ACC112 (cell line): ENCODE results near the gene POFUT1.
"Not testable (repeated sequence)": the region's sequence is repeated elsewhere in the genome, so short reads cannot be mapped to it uniquely, and the experiment has no call there.

Experiments
- H2AFZ ChIP-seq: fragments of 200-600 bp; sonication (generic); one replicate; pipeline ENCODE4 v1.6.0; 2017; ENCODE audit warnings: antibody characterized with exemption, low read length; ENCODE audit not compliant: unreplicated experiment
- H3K27ac ChIP-seq: fragments of 200-600 bp; sonication (generic); 2 replicates; pipeline ENCODE4 v1.5.1; 2014; ENCODE audit warnings: low read depth, mild to moderate bottlenecking, antibody characterized with exemption, low read length, moderate library complexity
- H3K27me3 ChIP-seq: fragments of 200-600 bp; sonication (generic); 2 replicates; pipeline ENCODE4 v1.6.1; 2014; ENCODE audit warnings: mild to moderate bottlenecking, antibody characterized with exemption, low read length, moderate library complexity, mixed read lengths; ENCODE audit not compliant: insufficient read depth
- H3K36me3 ChIP-seq: fragments of 200-600 bp; sonication (generic); 2 replicates; pipeline ENCODE4 v1.6.1; 2016; ENCODE audit warnings: mild to moderate bottlenecking, antibody characterized with exemption, low read length, moderate library complexity, mixed read lengths; ENCODE audit not compliant: insufficient read depth
- H3K4me1 ChIP-seq: fragments of 200-600 bp; sonication (generic); one replicate; pipeline ENCODE4 v1.6.1; 2016; ENCODE audit warnings: low read length, mixed read lengths; ENCODE audit not compliant: insufficient read depth, unreplicated experiment, control insufficient read depth
- H3K4me3 ChIP-seq: fragments of 200-600 bp; sonication (generic); 2 replicates; pipeline ENCODE4 v1.5.1; 2014; ENCODE audit warnings: mild to moderate bottlenecking, low read depth, low read length
- H3K79me2 ChIP-seq: fragments of 200-600 bp; sonication (generic); one replicate; pipeline ENCODE4 v1.6.0; 2016; ENCODE audit warnings: low read length; ENCODE audit not compliant: control insufficient read depth, unreplicated experiment, insufficient read depth

POFUT1 gene

DNA sequence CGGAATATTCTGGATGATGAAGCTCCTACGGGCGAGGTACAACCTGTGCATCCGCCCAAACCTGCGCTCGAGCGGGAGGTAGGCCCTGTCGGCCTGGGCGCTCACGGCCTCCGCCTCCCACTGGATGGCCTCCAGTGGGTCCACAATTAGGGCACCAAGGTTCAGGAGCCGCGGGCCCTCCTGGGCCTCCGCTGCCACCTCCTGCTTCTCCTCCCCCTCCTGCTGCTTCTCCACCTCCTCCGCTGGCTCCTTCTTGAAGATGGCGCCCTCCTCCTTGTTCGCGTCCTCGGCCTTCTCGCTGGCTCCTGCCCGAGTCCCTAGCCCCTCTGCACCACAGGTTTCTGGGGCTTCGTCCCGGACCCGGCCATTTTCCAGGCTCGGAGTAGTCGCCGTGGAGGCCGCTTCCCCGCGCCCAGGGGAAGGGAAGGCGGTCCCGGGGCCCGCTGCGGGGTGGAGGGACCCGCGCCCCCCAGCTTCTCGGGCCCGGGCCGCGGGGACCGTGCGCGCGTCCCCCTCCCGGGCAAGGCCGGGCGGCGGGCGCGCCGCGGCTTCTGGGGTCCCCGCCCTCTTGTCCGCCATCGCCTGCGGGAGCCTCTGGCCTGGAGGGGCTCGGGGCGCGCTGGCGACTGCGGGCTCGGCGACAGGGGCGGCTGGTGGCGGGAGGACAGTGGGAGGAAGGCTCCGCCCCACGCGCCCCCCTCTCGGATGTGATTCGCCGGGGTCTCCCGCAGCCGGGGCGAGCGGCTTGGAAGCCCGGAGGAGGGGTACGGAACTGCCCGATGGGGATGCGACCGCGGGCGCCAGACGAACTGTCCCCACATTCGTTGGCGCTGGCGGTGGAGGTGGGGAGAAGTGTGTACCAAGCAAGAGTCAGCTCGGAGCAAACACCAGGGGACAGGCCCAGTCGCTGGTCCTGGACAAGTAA is 17.7 kb upstream of the POFUT1 start:
- peak overlapping the region; percentile 77 for H3K4me3 ChIP-seq
- H3K4me1 ChIP-seq, result peaks cover 8% of the 10 kb centered on the region
- peak overlapping the region; percentile 57 for H2AFZ ChIP-seq
- H3K27ac ChIP-seq, result no peak overlapping the region
- no peaks in the 10 kb centered on the region for H3K36me3 ChIP-seq
- no peaks in the 10 kb centered on the region for H3K27me3 ChIP-seq
- H3K79me2 ChIP-seq, result no peaks in the 10 kb centered on the region

DNA sequence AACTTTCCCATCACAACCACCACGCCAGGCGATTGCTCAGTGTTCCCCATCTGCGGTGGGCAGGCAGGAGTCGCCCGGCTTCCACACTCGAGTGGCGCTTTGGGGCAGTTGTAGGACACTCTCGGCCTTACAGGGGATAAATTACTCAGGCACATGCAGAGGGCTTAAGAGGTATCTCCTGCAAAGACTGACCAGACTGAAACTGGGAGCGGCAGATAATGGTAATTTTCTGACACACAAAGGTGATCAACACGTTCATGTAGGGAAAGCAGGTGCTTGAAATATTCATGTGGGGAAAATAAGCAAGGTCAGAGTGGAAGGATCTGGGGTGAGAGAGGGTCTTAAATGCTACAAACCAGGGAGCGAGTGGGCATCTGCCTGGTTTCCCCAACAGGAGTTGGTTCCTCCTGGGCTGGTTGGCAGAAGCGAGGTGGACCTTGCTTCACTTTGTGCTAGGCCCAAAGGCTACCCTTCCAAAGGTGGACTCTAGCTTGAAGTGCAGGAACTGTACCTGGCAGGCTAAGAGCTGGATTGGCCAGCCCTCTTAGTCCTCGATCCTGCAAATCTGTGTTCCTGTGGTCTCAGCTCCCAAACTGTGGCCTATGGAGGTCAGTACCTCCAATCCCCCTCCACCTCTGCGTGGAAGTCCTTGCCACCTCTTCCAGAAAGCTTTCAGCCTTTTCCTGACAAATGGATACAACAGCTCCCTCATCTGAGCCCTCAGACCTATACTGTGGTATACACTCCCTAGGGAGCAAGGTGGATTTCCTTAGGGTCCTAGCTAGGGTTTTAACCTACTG is 16.9 kb upstream of the POFUT1 start:
- Histone ChIP-seq H3K4me1 (peaks cover 8% of the 10 kb centered on the region), H3K27ac (no peak overlapping the region), H3K27me3 (no peaks in the 10 kb centered on the region), H3K36me3 (no peaks in the 10 kb centered on the region), H2AFZ (peak overlapping the region; percentile 57), H3K4me3 (peak overlapping the region; percentile 77), H3K79me2 (no peaks in the 10 kb centered on the region)

DNA sequence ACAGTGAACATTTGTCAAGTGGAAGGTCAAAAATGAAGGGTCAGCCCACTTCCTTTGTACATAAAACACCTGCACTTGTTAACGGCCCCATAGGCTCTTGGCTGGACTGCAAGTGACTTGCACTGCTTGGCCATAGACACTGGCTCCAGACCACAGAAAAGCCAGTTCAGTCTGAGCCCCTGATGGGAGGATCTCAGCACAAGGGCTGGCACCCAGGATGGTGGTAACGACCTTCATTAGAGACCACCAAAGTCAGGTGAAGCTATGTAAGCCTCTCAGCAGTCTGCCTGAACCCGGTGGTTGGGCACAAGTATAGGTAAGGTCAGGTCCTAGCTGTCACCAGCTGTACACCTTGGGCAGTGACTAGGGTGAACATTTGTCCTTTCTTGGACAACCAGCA is 16.3 kb upstream of the POFUT1 start:
- H2AFZ ChIP-seq, result no peak overlapping the region
- H3K27ac ChIP-seq, result no peak overlapping the region
- H3K4me3 ChIP-seq, result no peak overlapping the region
- no peaks in the 10 kb centered on the region for H3K79me2 ChIP-seq
- peaks cover 8% of the 10 kb centered on the region for H3K4me1 ChIP-seq
- no peaks in the 10 kb centered on the region for H3K36me3 ChIP-seq
- no peaks in the 10 kb centered on the region for H3K27me3 ChIP-seq

DNA sequence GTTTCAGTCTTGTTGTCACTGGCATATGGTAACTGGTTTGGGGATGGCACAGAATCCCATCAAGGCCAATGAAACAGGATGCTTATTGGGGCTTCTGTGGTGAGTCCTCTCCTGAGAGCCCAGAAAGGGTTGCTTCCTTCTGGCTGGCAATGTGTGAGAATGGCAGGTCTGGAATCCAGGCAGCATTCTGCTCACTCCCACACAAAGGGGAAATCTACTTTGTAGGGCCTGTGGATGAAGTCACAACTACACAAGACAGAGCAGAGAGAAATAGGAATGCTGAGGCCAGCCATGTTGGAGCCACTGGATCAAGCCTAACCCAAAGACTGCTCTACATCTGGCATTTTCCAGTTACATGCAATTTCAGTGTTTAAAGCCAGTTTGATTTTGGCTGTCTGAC is 15.8 kb upstream of the POFUT1 start:
- H3K36me3 ChIP-seq, result no peaks in the 10 kb centered on the region

DNA sequence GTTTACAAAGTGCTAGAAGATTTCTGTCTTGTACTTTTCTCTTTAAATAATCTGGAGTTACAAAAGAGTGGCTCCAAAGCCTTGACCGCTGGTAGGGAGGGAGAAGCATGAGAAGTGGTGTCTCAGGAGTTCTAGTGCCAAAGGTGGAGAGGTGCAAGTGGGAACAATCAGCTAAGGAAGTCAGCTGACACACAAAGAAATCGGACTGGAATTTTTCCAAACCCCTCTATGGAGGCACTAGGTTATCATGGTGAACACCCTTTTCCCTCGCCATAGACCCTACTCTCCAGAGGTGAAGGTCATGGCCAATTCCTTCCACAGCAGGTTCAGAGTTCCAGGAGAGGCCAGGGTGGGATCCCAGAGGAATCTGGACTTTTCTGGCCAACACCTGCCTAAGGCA is 15.0 kb upstream of the POFUT1 start:
- Histone ChIP-seq H3K27ac (no peak overlapping the region), H3K36me3 (no peaks in the 10 kb centered on the region), H2AFZ (no peak overlapping the region), H3K79me2 (no peaks in the 10 kb centered on the region), H3K4me1 (peaks cover 8% of the 10 kb centered on the region), H3K27me3 (no peaks in the 10 kb centered on the region), H3K4me3 (no peak overlapping the region)

More for the DNA sequence above, 15.8 kb upstream of the POFUT1 start:
- Histone ChIP-seq H2AFZ (no peak overlapping the region), H3K4me3 (no peak overlapping the region), H3K27me3 (no peaks in the 10 kb centered on the region), H3K79me2 (no peaks in the 10 kb centered on the region), H3K4me1 (peaks cover 8% of the 10 kb centered on the region), H3K27ac (no peak overlapping the region)

DNA sequence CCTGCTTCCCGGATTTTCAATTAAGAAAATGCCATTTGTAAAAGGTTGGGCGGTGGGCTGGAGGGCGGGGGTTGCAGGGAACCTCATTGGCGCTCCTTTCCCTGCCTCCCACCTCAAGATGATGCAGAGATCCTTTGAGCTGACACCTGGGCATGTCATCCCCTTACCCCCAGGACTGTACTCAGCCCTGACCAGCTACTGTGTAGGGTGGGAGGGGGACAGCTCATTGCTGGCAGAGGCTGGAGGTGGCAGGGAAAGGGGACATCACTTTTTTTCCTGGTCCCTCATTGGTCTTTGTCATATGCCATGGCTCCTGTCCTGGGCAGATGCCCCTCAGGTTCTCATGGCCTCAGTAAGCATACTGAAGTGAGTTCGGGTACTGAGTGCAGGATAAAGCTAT is 14.3 kb upstream of the POFUT1 start:
- not testable (repeated sequence) for H3K4me3 ChIP-seq, H2AFZ ChIP-seq, H3K27ac ChIP-seq, H3K36me3 ChIP-seq, H3K27me3 ChIP-seq, H3K4me1 ChIP-seq, H3K79me2 ChIP-seq

DNA sequence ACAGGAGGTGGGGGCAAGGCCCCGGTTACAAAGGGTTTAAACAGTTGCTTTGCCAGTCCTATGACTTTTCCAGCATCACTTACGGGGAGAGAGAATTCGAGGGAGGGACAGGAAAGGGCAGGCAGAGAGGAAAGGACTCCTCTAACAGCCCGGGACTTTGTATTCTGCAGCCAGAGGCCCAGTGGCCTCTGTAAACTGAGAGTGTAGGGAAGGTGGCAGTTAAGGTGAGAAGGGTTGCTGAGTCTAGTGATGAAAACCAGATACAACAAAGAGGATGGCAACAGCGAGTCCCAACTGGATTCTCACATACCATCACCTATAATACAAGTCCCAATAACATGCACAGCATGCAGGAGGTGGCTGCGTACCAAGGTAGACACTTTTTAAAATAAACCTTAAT is 13.7 kb upstream of the POFUT1 start:
- peaks cover 7% of the 10 kb centered on the region for H3K4me1 ChIP-seq
- no peak overlapping the region for H2AFZ ChIP-seq
- no peak overlapping the region for H3K4me3 ChIP-seq
- H3K79me2 ChIP-seq, result no peaks in the 10 kb centered on the region
- H3K27ac ChIP-seq, result no peak overlapping the region
- no peaks in the 10 kb centered on the region for H3K27me3 ChIP-seq
- 0 out of 2 replicates have a peak, but pooled peaks cover 3% of the 10 kb centered on the region for H3K36me3 ChIP-seq

DNA sequence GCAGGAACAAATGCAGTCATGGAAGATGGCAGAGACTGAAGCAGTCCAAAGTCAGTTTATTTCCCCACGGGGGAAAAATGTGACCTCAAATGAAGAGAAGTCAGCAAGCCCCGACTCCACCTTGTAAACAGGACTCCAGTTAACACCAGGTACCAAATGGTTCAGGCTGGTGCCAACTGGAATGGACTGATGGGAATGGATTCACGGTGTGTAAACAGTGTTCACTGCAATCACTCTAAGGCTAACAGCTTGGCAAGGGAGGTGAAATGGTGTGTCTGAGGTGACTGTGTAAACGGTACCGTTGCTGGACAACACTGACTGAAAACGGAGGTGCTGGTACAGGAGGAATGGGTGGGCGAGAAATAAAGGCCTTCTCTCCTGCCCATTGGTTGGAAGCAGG is 12.1 kb upstream of the POFUT1 start:
- no peaks in the 10 kb centered on the region for H3K4me1 ChIP-seq
- no peak overlapping the region for H3K4me3 ChIP-seq
- no peak overlapping the region for H2AFZ ChIP-seq
- peaks cover 5% of the 10 kb centered on the region for H3K79me2 ChIP-seq
- peaks cover 6% of the 10 kb centered on the region; the same call in 1 of the 2 replicates for H3K36me3 ChIP-seq
- no peaks in the 10 kb centered on the region for H3K27me3 ChIP-seq
- no peak overlapping the region for H3K27ac ChIP-seq

DNA sequence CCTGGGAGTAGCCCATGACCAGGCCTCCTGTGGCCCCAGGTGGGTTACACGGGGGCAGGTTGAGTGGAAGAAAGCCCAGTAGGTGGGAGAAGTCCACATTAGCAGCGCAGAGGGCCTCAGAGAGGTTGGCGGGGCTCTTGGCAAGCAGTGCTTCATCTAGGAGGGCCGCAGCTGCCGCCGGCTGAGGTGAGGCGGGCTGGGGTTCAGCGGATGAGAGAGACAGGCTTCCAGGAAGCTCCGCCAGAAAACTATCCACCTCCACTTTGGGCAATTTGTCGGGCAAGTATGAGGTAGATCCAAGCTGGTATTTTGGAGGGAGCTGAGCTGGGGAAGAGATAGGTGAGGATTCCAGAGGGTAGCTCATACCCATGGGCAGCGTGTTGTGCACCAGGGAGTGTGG is 11.1 kb upstream of the POFUT1 start:
- H3K79me2 ChIP-seq, result peaks cover 14% of the 10 kb centered on the region
- H2AFZ ChIP-seq, H3K27ac ChIP-seq, H3K4me1 ChIP-seq, H3K27me3 ChIP-seq, H3K4me3 ChIP-seq: not testable (repeated sequence)
- peaks cover 15% of the 10 kb centered on the region; the same call in 1 of the 2 replicates for H3K36me3 ChIP-seq

DNA sequence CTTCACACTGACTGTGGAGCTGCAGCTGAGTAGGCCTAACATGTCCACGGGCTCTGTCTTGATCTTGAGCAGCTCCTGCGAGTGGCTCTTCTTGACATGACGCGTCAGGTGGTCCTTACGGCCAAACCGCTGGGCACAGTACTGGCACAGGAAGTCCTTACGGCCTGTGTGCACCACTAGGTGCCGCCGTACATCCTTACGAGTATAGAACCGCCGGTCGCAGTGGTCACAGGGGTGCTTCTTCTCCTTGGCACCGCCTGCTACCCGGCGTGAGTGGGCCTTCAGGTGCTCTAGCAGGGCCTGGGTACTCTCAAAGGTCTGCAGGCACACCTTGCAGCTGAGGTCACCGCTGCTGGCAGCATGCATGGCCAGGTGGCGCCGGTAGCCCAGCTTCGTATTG is 10.5 kb upstream of the POFUT1 start:
- Histone ChIP-seq H3K4me1 (peaks cover 10% of the 10 kb centered on the region), H3K36me3 (peaks cover 16% of the 10 kb centered on the region; the same call in 1 of the 2 replicates)

More for the DNA sequence above, 10.5 kb upstream of the POFUT1 start:
- not testable (repeated sequence) for H3K4me3 ChIP-seq, H3K27me3 ChIP-seq, H3K27ac ChIP-seq, H2AFZ ChIP-seq
- peaks cover 17% of the 10 kb centered on the region for H3K79me2 ChIP-seq
